GM23338 (cell line): ENCODE measurements around the gene NLK. TPM values are rescaled to one million over a fixed set of nuclear protein-coding genes. Genes with fewer than 3 reads are reported as not detected.
A peak's percentile ranks its signal among the peaks of the same experiment; 100 is the strongest.

Source experiments
- ATAC-seq: fragments of 200-7000 bp; cut with Tn5 transposase; 3 replicates; pipeline ENCODE4 v1.9.1; 2020
- DNase-seq: peaks from one replicate; pipeline ENCODE4 v3.0.0-alpha.2; 2015; ENCODE audit warnings: low spot score
- H2AFZ ChIP-seq: fragments of 200-600 bp; sonication (generic); 2 replicates; pipeline ENCODE4 v1.8.0; 2016; ENCODE audit warnings: antibody characterized with exemption, mild to moderate bottlenecking, moderate library complexity
- H3F3A ChIP-seq: fragments of 200-600 bp; sonication (generic); replicated peaks from 2 replicates; pipeline ENCODE4 v1.8.0; 2017; ENCODE audit warnings: antibody characterized with exemption, mixed run types, low read depth
- H3K27ac ChIP-seq: fragments of 200-600 bp; sonication (generic); 2 replicates; pipeline ENCODE4 v1.6.1; 2016; ENCODE audit warnings: low read depth
- H3K27me3 ChIP-seq: fragments of 200-600 bp; sonication (generic); 2 replicates; pipeline ENCODE4 v1.8.0; 2016; ENCODE audit warnings: mild to moderate bottlenecking, mixed run types, moderate library complexity; ENCODE audit not compliant: insufficient read depth
- H3K36me3 ChIP-seq: fragments of 200-600 bp; sonication (generic); 2 replicates; pipeline ENCODE4 v1.8.0; 2016; ENCODE audit warnings: mild to moderate bottlenecking; ENCODE audit not compliant: insufficient read depth
- H3K4me1 ChIP-seq: fragments of 200-600 bp; sonication (generic); 2 replicates; pipeline ENCODE4 v1.8.0; 2016; ENCODE audit warnings: mild to moderate bottlenecking, moderate library complexity; ENCODE audit not compliant: insufficient read depth
- H3K4me2 ChIP-seq: fragments of 200-600 bp; sonication (generic); 2 replicates; pipeline ENCODE4 v1.7.1; 2017; ENCODE audit warnings: mixed run types
- H3K4me3 ChIP-seq: fragments of 200-600 bp; sonication (generic); 2 replicates; pipeline ENCODE4 v1.6.1; 2016; ENCODE audit warnings: mixed run types
- H3K79me2 ChIP-seq: fragments of 200-600 bp; sonication (generic); replicated peaks from 2 replicates; pipeline ENCODE4 v1.8.0; 2017; ENCODE audit warnings: mild to moderate bottlenecking; ENCODE audit not compliant: insufficient read depth
- H3K9me2 ChIP-seq: fragments of 200-600 bp; sonication (generic); 2 replicates; pipeline ENCODE4 v1.8.0; 2017; ENCODE audit not compliant: insufficient read depth
- H4K20me1 ChIP-seq: fragments of 200-600 bp; sonication (generic); replicated peaks from 2 replicates; pipeline ENCODE4 v1.8.0; 2017; ENCODE audit warnings: mild to moderate bottlenecking; ENCODE audit not compliant: insufficient read depth
- H3K27ac Mint-ChIP-seq: 2 replicates; pipeline ENCODE4 v1.8.0; 2020; ENCODE audit warnings: inconsistent platforms, mild to moderate bottlenecking, moderate library complexity, mixed read lengths
- H3K27me3 Mint-ChIP-seq: 3 replicates; pipeline ENCODE4 v1.8.0; 2022; ENCODE audit warnings: low read depth, mild to moderate bottlenecking, moderate library complexity, mixed read lengths, inconsistent platforms; ENCODE audit not compliant: insufficient read depth, poor library complexity
- H3K36me3 Mint-ChIP-seq: 3 replicates; pipeline ENCODE4 v1.8.0; 2021; ENCODE audit warnings: low read depth, mild to moderate bottlenecking, inconsistent platforms, moderate library complexity, mixed read lengths
- H3K4me1 Mint-ChIP-seq: 3 replicates; pipeline ENCODE4 v1.8.0; 2020; ENCODE audit warnings: mild to moderate bottlenecking, inconsistent platforms, mixed read lengths
- H3K4me3 Mint-ChIP-seq: 3 replicates; pipeline ENCODE4 v1.8.0; 2021; ENCODE audit warnings: moderate library complexity, mild to moderate bottlenecking, inconsistent platforms, mixed read lengths
- H3K9me3 Mint-ChIP-seq: 3 replicates; pipeline ENCODE4 v1.8.0; 2020; ENCODE audit warnings: moderate library complexity, mild to moderate bottlenecking, inconsistent platforms, mixed read lengths
- CREB1 ChIP-seq: fragments of 250-450 bp; sonication (Bioruptor Pico); IDR thresholded peaks from 2 replicates; pipeline ENCODE4 v1.5.0; 2020; ENCODE audit warnings: low read depth, mild to moderate bottlenecking, moderate library complexity
- CTCF ChIP-seq, 2 experiments: fragments of 200-600 bp in 1 of 2; sonication (generic) in 1 of 2; conservative IDR thresholded peaks; 2 replicates each; pipeline versions ENCODE4 v1.5.1 to v1.6.1; 2016 to 2017; ENCODE audit warnings: antibody characterized with exemption in 2 of 2, low read depth in 2 of 2, mild to moderate bottlenecking in 2 of 2, moderate library complexity in 1 of 2
- EZH2 ChIP-seq: fragments of 200-600 bp; sonication (generic); IDR thresholded peaks from one replicate; pipeline ENCODE4 v1.8.0; 2017; ENCODE audit warnings: antibody characterized with exemption, mild to moderate bottlenecking, low read depth; ENCODE audit not compliant: unreplicated experiment
- ZNF114 ChIP-seq: fragments of 250-450 bp; sonication (Bioruptor Pico); IDR thresholded peaks from 2 replicates; pipeline ENCODE4 v1.5.0; 2020; ENCODE audit warnings: mild to moderate bottlenecking, moderate library complexity
- ZNF331 ChIP-seq: fragments of 250-450 bp; sonication (Bioruptor Pico); IDR thresholded peaks from 2 replicates; pipeline ENCODE4 v1.5.0; 2020; ENCODE audit warnings: low read depth, mild to moderate bottlenecking, moderate library complexity
- ZNF462 ChIP-seq: fragments of 250-450 bp; sonication (Bioruptor Pico); IDR thresholded peaks from 2 replicates; pipeline ENCODE4 v1.5.0; 2020; ENCODE audit warnings: mild to moderate bottlenecking, moderate library complexity
- polyA plus RNA-seq: library from polyadenylated mRNA; unstranded; fragments of >200 nt; fragmentation: Nextera tagmentation; extraction: Ambion mirVana; gene quantifications from 2 replicates; pipeline ENCODE4 v1.2.1, GENCODE V29; 2016
- total RNA-seq: library from RNA; depleted of rRNA; stranded (reverse); fragments of >200 nt; shearing (Covaris generic); gene quantifications from 2 replicates; pipeline ENCODE4 v1.2.3, GENCODE V29; 2014
- TF ChIP-seq, protein P1 (sequence below): IDR thresholded peaks from 2 replicates; pipeline ENCODE4 v1.6.1; 2016; ENCODE audit warnings: antibody characterized with exemption

The NLK gene
- total and polyA plus RNA-seq, 2 experiments from 2014 or later: 34.7 to 78.5 TPM

- Histone ChIP-seq H3K9me2 (no peaks in the 10 kb centered on the region), H3F3A (no peaks in the 10 kb centered on the region), H3K4me2 (peak overlapping the region; percentile 27; the same call in 1 of the 2 replicates), H3K27ac (peak overlapping the region; percentile 95), H3K79me2 (no peaks in the 10 kb centered on the region), H2AFZ (no peak overlapping the region), H4K20me1 (no peaks in the 10 kb centered on the region), H3K4me3 (no peak overlapping the region), H3K4me1 (peaks cover 49% of the 10 kb centered on the region), H3K27me3 (no peaks in the 10 kb centered on the region), H3K36me3 (no peaks in the 10 kb centered on the region)
- ATAC-seq: no peak
- Mint-ChIP-seq H3K4me3 (no peak overlapping the region), H3K27me3 (peaks cover 4% of the 10 kb centered on the region), H3K36me3 (peaks cover 38% of the 10 kb centered on the region; the same call in 2 of the 3 replicates), H3K27ac (peak overlapping the region; percentile 80), H3K9me3 (no peaks in the 10 kb centered on the region), H3K4me1 (peaks cover 55% of the 10 kb centered on the region)
- TF ChIP-seq CREB1 (CRISPR knock-in tag) (no peak), EZH2 (no peak), ZNF462 (CRISPR knock-in tag) (no peak), CTCF (conservative IDR thresholded peaks at IDR 0.05; ENCODE audit: low read depth in 2 of 2) (no peak), ZNF114 (CRISPR knock-in tag) (no peak), ZNF331 (CRISPR knock-in tag) (no peak)
- TF ChIP-seq, protein P1, sequence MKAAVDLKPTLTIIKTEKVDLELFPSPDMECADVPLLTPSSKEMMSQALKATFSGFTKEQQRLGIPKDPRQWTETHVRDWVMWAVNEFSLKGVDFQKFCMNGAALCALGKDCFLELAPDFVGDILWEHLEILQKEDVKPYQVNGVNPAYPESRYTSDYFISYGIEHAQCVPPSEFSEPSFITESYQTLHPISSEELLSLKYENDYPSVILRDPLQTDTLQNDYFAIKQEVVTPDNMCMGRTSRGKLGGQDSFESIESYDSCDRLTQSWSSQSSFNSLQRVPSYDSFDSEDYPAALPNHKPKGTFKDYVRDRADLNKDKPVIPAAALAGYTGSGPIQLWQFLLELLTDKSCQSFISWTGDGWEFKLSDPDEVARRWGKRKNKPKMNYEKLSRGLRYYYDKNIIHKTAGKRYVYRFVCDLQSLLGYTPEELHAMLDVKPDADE: no peak
- no peak for DNase-seq
Observed at GRCh38 chr17:28174352-28175046, 132.0 kb downstream of the NLK start.
